ENCODE results near the gene ALX1.

ALX1 gene

DNA sequence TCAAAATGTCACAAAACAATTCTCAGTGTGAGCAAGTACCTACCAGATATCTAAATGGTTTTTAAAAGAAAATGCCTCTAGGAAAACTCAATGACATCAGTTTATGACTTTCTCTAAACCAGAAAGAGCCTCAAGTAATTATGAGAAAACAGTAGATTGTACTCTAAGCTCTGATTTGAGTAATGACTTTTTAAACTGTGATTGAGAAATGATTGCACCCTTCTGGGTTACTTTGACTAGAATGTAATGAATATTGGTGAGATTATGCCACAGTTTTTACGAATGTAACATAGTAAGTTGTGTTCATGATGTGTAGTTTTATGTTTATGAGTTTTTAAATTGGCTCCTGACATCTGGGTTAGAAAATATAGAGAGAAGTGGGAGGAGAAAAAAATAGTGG lies 68.8 kb downstream of the ALX1 start:
- H3K27me3 ChIP-seq (ENCODE audit: control insufficient read depth in 5 of 5, insufficient read depth in 4 of 5, low read length in 5 of 5), result no peaks in the 10 kb centered on the region
- no peaks in the 10 kb centered on the region for H3K4me1 ChIP-seq (ENCODE audit: control insufficient read depth in 5 of 5, insufficient read depth in 5 of 5, low read length in 5 of 5)
- H3K9ac ChIP-seq (ENCODE audit: low read length in 5 of 5), result no peak overlapping the region
- no peaks in the 10 kb centered on the region for H3K9me3 ChIP-seq (ENCODE audit: control insufficient read depth in 5 of 5, low read length in 5 of 5)
- H3K36me3 ChIP-seq (ENCODE audit: control insufficient read depth in 5 of 5, insufficient read depth in 5 of 5, low read length in 5 of 5), result no peaks in the 10 kb centered on the region
- H3K27ac ChIP-seq (ENCODE audit: low read depth, low read length), result no peak overlapping the region
- H3K4me3 ChIP-seq (ENCODE audit: low read depth in 1 of 5, low read length in 5 of 5), result no peak overlapping the region

- H3K36me3 ChIP-seq (ENCODE audit: control insufficient read depth in 5 of 5, insufficient read depth in 5 of 5, low read length in 5 of 5), result no peaks in the 10 kb centered on the region
- no peak overlapping the region for H3K4me3 ChIP-seq (ENCODE audit: low read depth in 1 of 5, low read length in 5 of 5)
- no peak overlapping the region for H3K27ac ChIP-seq (ENCODE audit: low read depth, low read length)
- H3K9ac ChIP-seq (ENCODE audit: low read length in 5 of 5), result no peak overlapping the region
- H3K27me3 ChIP-seq (ENCODE audit: control insufficient read depth in 5 of 5, insufficient read depth in 4 of 5, low read length in 5 of 5), result no peaks in the 10 kb centered on the region
- no peaks in the 10 kb centered on the region for H3K4me1 ChIP-seq (ENCODE audit: control insufficient read depth in 5 of 5, insufficient read depth in 5 of 5, low read length in 5 of 5)
- H3K9me3 ChIP-seq (ENCODE audit: control insufficient read depth in 5 of 5, low read length in 5 of 5), result no peaks in the 10 kb centered on the region
These were observed 70.3 kb downstream of the ALX1 start for GRCh38 chr12:85350356-85350755.

Data from subcutaneous abdominal adipose tissue (tissue), 5 donors.